GM12878 (cell line): ENCODE measurements around the gene FCAMR. TPM values are rescaled to one million over a fixed set of nuclear protein-coding genes. Genes with fewer than 3 reads are reported as not detected.

ENCODE experiments used
- ATAC-seq: fragments of 200-7000 bp; cut with Tn5 transposase; 3 replicates; pipeline ENCODE4 v1.9.1; 2020; ENCODE audit warnings: mild to moderate bottlenecking, moderate library complexity
- BruUV-seq: library from RNA; stranded (reverse); fragments of 400-500 nt; replicated peaks from 2 replicates; lab custom pipeline; 2021; lab: Mats Ljungman, UMichigan
- CTCF ChIA-PET: fragments of 300-600 bp; sonication (Branson Sonifier 250); formaldehyde crosslinking; extraction: SDS; loops from one replicate; lab custom pipeline; 2021; ENCODE audit warnings: inconsistent platforms; lab: Yijun Ruan, JAX
- POLR2A ChIA-PET: fragments of 350-600 bp; formaldehyde crosslinking; extraction: SDS; loops from one replicate; lab custom pipeline; 2021; ENCODE audit warnings: inconsistent platforms; lab: Charles Lee
- RAD21 ChIA-PET: fragments of 300-600 bp; sonication (Branson Sonifier 250); formaldehyde crosslinking; loops from one replicate; lab custom pipeline; 2023; ENCODE audit warnings: antibody characterized with exemption; ENCODE audit not compliant: unreplicated experiment; lab: Charles Lee
- SMC1A ChIA-PET: fragments of 300-600 bp; sonication (Branson Sonifier 250); formaldehyde crosslinking; loops from one replicate; lab custom pipeline; 2023; ENCODE audit not compliant: unreplicated experiment, uncharacterized antibody; lab: Charles Lee
- DNase-seq: peaks from one replicate; pipeline ENCODE4 v3.0.0-alpha.2; 2011; ENCODE audit warnings: low read depth, low spot score
- FAIRE-seq: peaks from 3 replicates; lab custom pipeline; 2011; peaks lifted over from hg19 to GRCh38; lab: Jason Lieb, UNC
- H2AFZ ChIP-seq: 2 replicates; pipeline ENCODE4 v1.6.0; 2011; ENCODE audit warnings: low read depth, low read length, control low read depth; ENCODE audit not compliant: control insufficient read depth
- H3K27ac ChIP-seq: 2 replicates; pipeline ENCODE4 v1.5.1; 2011; ENCODE audit warnings: control low read depth; ENCODE audit not compliant: control insufficient read depth, insufficient read depth
- H3K27me3 ChIP-seq, 2 experiments: replicated peaks in 1 of 2; 2 replicates each; pipeline versions ENCODE4 v1.6.0 to v1.6.1; 2011; ENCODE audit warnings: low read length in 1 of 2; ENCODE audit not compliant: control insufficient read depth in 2 of 2, insufficient read depth in 2 of 2
- H3K36me3 ChIP-seq, 2 experiments: 2 replicates each; pipeline ENCODE4 v1.5.1; 2011; ENCODE audit warnings: low read length in 1 of 2; ENCODE audit not compliant: control insufficient read depth in 2 of 2, insufficient read depth in 2 of 2
- H3K4me1 ChIP-seq: 2 replicates; pipeline ENCODE4 v1.6.1; 2011; ENCODE audit warnings: mild to moderate bottlenecking, low read length, moderate library complexity, mixed read lengths; ENCODE audit not compliant: control insufficient read depth, insufficient read depth
- H3K4me2 ChIP-seq: 2 replicates; pipeline ENCODE4 v1.6.0; 2011; ENCODE audit warnings: control low read depth; ENCODE audit not compliant: control insufficient read depth, insufficient read depth
- H3K4me3 ChIP-seq: fragments of 200-600 bp; sonication (generic); 2 replicates; pipeline ENCODE4 v1.5.1; 2016
- H3K79me2 ChIP-seq: 2 replicates; pipeline ENCODE4 v1.6.0; 2011; ENCODE audit warnings: low read length; ENCODE audit not compliant: control insufficient read depth, insufficient read depth
- H3K9ac ChIP-seq: 2 replicates; pipeline ENCODE4 v1.8.0; 2011; ENCODE audit warnings: low read length, control low read depth, mixed read lengths; ENCODE audit not compliant: control insufficient read depth, insufficient read depth
- H3K9me3 ChIP-seq: replicated peaks from 3 replicates; pipeline ENCODE4 v1.5.1; 2011; ENCODE audit warnings: mild to moderate bottlenecking, low read length; ENCODE audit not compliant: control insufficient read depth, insufficient read depth
- H4K20me1 ChIP-seq: 2 replicates; pipeline ENCODE4 v1.6.0; 2011; ENCODE audit not compliant: control insufficient read depth, insufficient read depth
- MAX ChIP-seq: IDR thresholded peaks from 2 replicates; pipeline ENCODE4 v1.6.1; 2012; ENCODE audit warnings: low read depth, low read length, improper control_type of control experiment
- TARDBP ChIP-seq: IDR thresholded peaks from 2 replicates; pipeline ENCODE4 v1.6.1; 2016; ENCODE audit warnings: borderline replicate concordance
- YBX1 ChIP-seq: fragments of 450-650 bp; IDR thresholded peaks from 2 replicates; pipeline ENCODE4 v1.6.1; 2016; ENCODE audit warnings: antibody characterized with exemption
- ZBTB33 ChIP-seq: fragments of 450-650 bp; IDR thresholded peaks from 2 replicates; pipeline ENCODE4 v1.6.1; 2017; ENCODE audit warnings: mild to moderate bottlenecking
- WGBS: methylation state at CpG from one replicate; pipeline ENCODE4 v1.1.6; 2016; ENCODE audit warnings: low lambda C conversion rate; ENCODE audit not compliant: insufficient replicate concordance, insufficient coverage; ENCODE audit errors: missing lambda C conversion rate; 5-methylcytosine and 5-hydroxymethylcytosine counted together
- in situ Hi-C: fragments of 300-500 bp; cut with MboI; formaldehyde crosslinking; loops from 9 replicates; pipeline ENCODE4 v1.14.3; 2018; ENCODE audit warnings: mixed read lengths
- intact Hi-C: fragments of 100-400 bp; cut with micrococcal nuclease; formaldehyde crosslinking; loops from one replicate; pipeline ENCODE4 v1.14.2; 2022; ENCODE audit not compliant: unreplicated experiment
- polyA plus RNA-seq, 11 experiments: library from polyadenylated mRNA; depleted of rRNA in 4 of 11; unstranded in 6 of 11; stranded (reverse) in 5 of 11; fragments of >200 nt; fragmentation: Nextera tagmentation in 4 of 11; fragmentation: Illumina TruSeq in 1 of 11; extraction: Ambion mirVana in 4 of 11; extraction: Trizol in 1 of 11; gene quantifications; 1 replicate in 1 of 11; 2 replicates in 10 of 11; pipeline versions ENCODE4 v1.2.1 to v1.2.3, GENCODE V29; 2011 to 2016; ENCODE audit warnings: inconsistent platforms in 2 of 11, missing spikeins in 2 of 11, low read depth in 1 of 11
- total RNA-seq, 4 experiments: library from RNA; depleted of rRNA in 3 of 4; stranded (reverse); fragments of >200 nt in 3 of 4; fragmentation: Illumina TruSeq in 1 of 4; extraction: Trizol in 1 of 4; gene quantifications; 2 replicates each; pipeline versions ENCODE4 v1.2.1 to v1.2.3, GENCODE V29; 2013 to 2021
- TF ChIP-seq, protein P1 (sequence below): fragments of 450-650 bp; IDR thresholded peaks from 2 replicates; pipeline ENCODE4 v1.6.1; 2014; ENCODE audit warnings: mild to moderate bottlenecking
- TF ChIP-seq, protein P2 (sequence below): IDR thresholded peaks from 2 replicates; pipeline ENCODE4 v1.6.1; 2011; ENCODE audit warnings: borderline replicate concordance, low read depth, mild to moderate bottlenecking, moderate library complexity, low read length; ENCODE audit not compliant: insufficient read depth, poor library complexity, severe bottlenecking

The FCAMR gene
- total and polyA plus RNA-seq, 10 of the 15 experiments (the other 5 are each of a cell fraction or from before 2014, with no cell fraction given): 0.04 to 0.15 (median 0.06) TPM; not detected in 3

DNA sequence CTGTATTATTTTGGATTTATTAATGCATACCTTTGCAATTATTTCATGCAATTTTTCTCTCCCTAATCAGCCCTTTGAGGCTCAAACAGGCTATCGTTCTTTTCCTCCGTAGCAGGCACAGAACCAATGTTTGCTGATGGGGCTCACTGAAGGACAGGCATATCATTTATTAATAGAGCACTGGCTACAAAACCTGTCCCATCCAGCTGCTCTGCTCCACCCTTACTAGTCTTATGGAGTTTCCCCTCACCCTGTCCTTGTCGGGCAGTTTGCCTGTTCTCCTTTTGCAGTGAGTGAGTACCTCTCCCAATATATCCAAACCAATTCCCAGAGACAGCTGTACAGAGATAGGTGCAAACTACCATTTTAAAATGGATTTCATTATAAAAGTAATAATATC, 16.6 kb upstream of the FCAMR start:
- POLR2A ChIA-PET: no interaction called here
- Histone ChIP-seq H4K20me1 (no peaks in the 10 kb centered on the region), H3K9me3 (no peaks in the 10 kb centered on the region), H3K4me2 (no peak overlapping the region), H3K9ac (no peak overlapping the region), H3K4me3 (no peak overlapping the region), H3K27ac (no peak overlapping the region), H3K4me1 (no peaks in the 10 kb centered on the region), H2AFZ (no peak overlapping the region), H3K36me3 (no peaks in the 10 kb centered on the region), H3K79me2 (no peaks in the 10 kb centered on the region), H3K27me3 (no peaks in the 10 kb centered on the region; a peak in 2 of 4 replicates)
- ATAC-seq (no peak), FAIRE-seq (no peak), DNase-seq (no peak)
- 100% methylated on average over 3 of the region's 3 CpGs for WGBS
- RAD21 ChIA-PET: interaction anchor here (1.1 kb wide), 1 partner anchor 252 kb away, joined by 3 read pairs; no protein-coding TSS in a partner anchor
- CTCF ChIA-PET: interaction anchor here (0.9 to 12.2 kb wide), 9 partner anchors 14 to 324 kb away, joined by 3 to 298 read pairs (median 6); partner anchors contain the start of gene IL20
- BruUV-seq: no TSS peak
- no peak for TF ChIP-seq MAX
- TF ChIP-seq, protein P1, sequence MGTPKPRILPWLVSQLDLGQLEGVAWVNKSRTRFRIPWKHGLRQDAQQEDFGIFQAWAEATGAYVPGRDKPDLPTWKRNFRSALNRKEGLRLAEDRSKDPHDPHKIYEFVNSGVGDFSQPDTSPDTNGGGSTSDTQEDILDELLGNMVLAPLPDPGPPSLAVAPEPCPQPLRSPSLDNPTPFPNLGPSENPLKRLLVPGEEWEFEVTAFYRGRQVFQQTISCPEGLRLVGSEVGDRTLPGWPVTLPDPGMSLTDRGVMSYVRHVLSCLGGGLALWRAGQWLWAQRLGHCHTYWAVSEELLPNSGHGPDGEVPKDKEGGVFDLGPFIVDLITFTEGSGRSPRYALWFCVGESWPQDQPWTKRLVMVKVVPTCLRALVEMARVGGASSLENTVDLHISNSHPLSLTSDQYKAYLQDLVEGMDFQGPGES: no peak
- no peak for TF ChIP-seq TARDBP
- no peak for TF ChIP-seq YBX1
- no peak for TF ChIP-seq ZBTB33
- TF ChIP-seq, protein P2, sequence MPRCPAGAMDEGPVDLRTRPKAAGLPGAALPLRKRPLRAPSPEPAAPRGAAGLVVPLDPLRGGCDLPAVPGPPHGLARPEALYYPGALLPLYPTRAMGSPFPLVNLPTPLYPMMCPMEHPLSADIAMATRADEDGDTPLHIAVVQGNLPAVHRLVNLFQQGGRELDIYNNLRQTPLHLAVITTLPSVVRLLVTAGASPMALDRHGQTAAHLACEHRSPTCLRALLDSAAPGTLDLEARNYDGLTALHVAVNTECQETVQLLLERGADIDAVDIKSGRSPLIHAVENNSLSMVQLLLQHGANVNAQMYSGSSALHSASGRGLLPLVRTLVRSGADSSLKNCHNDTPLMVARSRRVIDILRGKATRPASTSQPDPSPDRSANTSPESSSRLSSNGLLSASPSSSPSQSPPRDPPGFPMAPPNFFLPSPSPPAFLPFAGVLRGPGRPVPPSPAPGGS: no peak
- intact Hi-C loops: loop anchor here (1.0 kb wide), 1 partner anchor 90 kb away; no protein-coding TSS in a partner anchor
- SMC1A ChIA-PET: interaction anchor here (1.3 to 8.2 kb wide), 2 partner anchors 44 to 53 kb away, joined by 3 to 148 read pairs; no protein-coding TSS in a partner anchor
- in situ Hi-C loops: no loop called here
